Kidney (tissue), 14 donors: Measurements from ENCODE around the gene CDRT4. TPM values are rescaled to one million over a fixed set of nuclear protein-coding genes. Genes with fewer than 3 reads are reported as not detected.

Experiments
- DNase-seq, 5 donors: peaks; one replicate each; pipeline ENCODE4 v3.0.0-alpha.2; 2013 to 2020
- FAIRE-seq: peaks from 2 replicates; lab custom pipeline; 2012; peaks lifted over from hg19 to GRCh38; lab: Jason Lieb, UNC
- H3K27ac ChIP-seq, 2 donors: one replicate each; pipeline ENCODE4 v1.7.0; 2013; ENCODE audit warnings: low read depth in 2 of 2, low read length in 2 of 2, inconsistent platforms in 1 of 2
- H3K27me3 ChIP-seq: one replicate; pipeline ENCODE4 v1.7.1; 2013; ENCODE audit warnings: low read length, inconsistent platforms; ENCODE audit not compliant: control insufficient read depth, insufficient read depth
- H3K36me3 ChIP-seq, 3 donors: one replicate each; pipeline versions ENCODE4 v1.7.0 to v1.7.1; 2013; ENCODE audit warnings: low read length in 3 of 3, control low read depth in 1 of 3, inconsistent platforms in 1 of 3; ENCODE audit not compliant: insufficient read depth in 3 of 3, control insufficient read depth in 2 of 3
- H3K4me1 ChIP-seq, 3 donors: one replicate each; pipeline versions ENCODE4 v1.7.0 to v1.7.1; 2013; ENCODE audit warnings: low read length in 3 of 3, inconsistent platforms in 1 of 3, low read depth in 1 of 3; ENCODE audit not compliant: control insufficient read depth in 2 of 3, insufficient read depth in 2 of 3
- H3K4me3 ChIP-seq, 3 donors: one replicate each; pipeline versions ENCODE4 v1.7.0 to v1.8.1; 2013; ENCODE audit warnings: low read length in 3 of 3, control low read depth in 1 of 3, inconsistent platforms in 1 of 3
- H3K9ac ChIP-seq, 3 donors: one replicate each; pipeline versions ENCODE4 v1.7.0 to v1.7.1; 2013; ENCODE audit warnings: low read length in 3 of 3, control low read depth in 1 of 3, inconsistent platforms in 1 of 3
- H3K9me3 ChIP-seq, 3 donors: one replicate each; pipeline versions ENCODE4 v1.7.0 to v1.7.1; 2013; ENCODE audit warnings: low read length in 3 of 3, control low read depth in 1 of 3, inconsistent platforms in 1 of 3; ENCODE audit not compliant: control insufficient read depth in 2 of 3, insufficient read depth in 1 of 3
- CTCF ChIP-seq: IDR thresholded peaks from 3 replicates; pipeline ENCODE4 v1.5.1; 2012; ENCODE audit warnings: mild to moderate bottlenecking, moderate library complexity, borderline replicate concordance; ENCODE audit not compliant: insufficient read depth; ENCODE audit errors: extremely low read depth
- intact Hi-C: fragments of 100-400 bp; cut with DNase I; formaldehyde crosslinking; loops from one replicate; pipeline ENCODE4 v1.11.1; 2022
- polyA plus RNA-seq: library from polyadenylated mRNA; stranded (reverse); fragments of 350-450 nt; fragmentation: Illumina TruSeq; extraction: RNeasy Lipid Tissue Mini Kit (QIAGEN cat#74804); gene quantifications from one replicate; pipeline ENCODE4 v1.2.3, GENCODE V29; 2014; ENCODE audit warnings: low read depth, low replicate concordance; ENCODE audit not compliant: insufficient read depth
- total RNA-seq: library from RNA; stranded (reverse); fragmentation: NEBNext Ultra II Directional; extraction: Animal tissue kit (Norgen Biotek cat#: 25700); gene quantifications from one replicate; pipeline ENCODE4 v1.2.1, GENCODE V29; 2021
- donor health status: control.
- donor health status: control.
- donor health status: control.
- donor health status: control.
- donor health status: control.
- donor health status: DM: yes; HTN: yes; CAD: no.
- donor health status: Normal renal cell carcinoma (clear cell type).

Gene CDRT4
- total and polyA plus RNA-seq, 2 donors from 2014 or later: 4.6 to 8.0 TPM

GRCh38 chr17:15490634-15491261, 23.3 kb upstream of the CDRT4 start:
- Histone ChIP-seq H3K4me1 (no peaks in the 10 kb centered on the region), H3K27me3 (no peaks in the 10 kb centered on the region), H3K27ac (peak overlapping the region in 1 of 2 donors; percentile 29), H3K9ac (no peak overlapping the region), H3K9me3 (no peaks in the 10 kb centered on the region), H3K4me3 (no peak overlapping the region), H3K36me3 (no peaks in the 10 kb centered on the region)
- DNase-seq: peak in 4 of 5 donors; percentile 14 to 87 (median 54)
- TF ChIP-seq CTCF: no peak
- no peak for FAIRE-seq
- intact Hi-C loops: no loop called here

DNA sequence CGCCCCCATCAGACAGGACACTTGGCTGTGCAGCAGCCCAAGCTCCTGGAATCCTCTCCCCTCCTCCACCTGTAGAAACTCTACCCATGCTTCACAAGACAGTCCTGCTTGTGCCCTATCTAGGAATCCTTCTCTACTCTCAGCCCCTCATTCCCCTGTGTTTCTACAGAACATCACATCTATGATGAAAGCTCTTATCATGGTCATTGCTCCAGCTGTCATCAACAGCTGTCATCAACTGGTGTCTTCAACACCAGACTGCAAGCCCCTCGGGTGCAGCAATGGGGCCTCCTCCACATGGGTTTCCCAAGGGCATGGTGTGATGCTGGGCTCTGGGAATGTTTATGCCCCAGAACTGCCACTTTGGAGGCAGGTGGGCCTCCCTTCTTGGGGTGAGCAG, 21.1 kb upstream of the CDRT4 start:
- Histone ChIP-seq H3K4me3 (no peak overlapping the region), H3K9me3 (no peaks in the 10 kb centered on the region), H3K27ac (no peak overlapping the region), H3K9ac (no peak overlapping the region), H3K4me1 (no peaks in the 10 kb centered on the region), H3K27me3 (no peaks in the 10 kb centered on the region), H3K36me3 (no peaks in the 10 kb centered on the region)
- intact Hi-C loops: no loop called here
- FAIRE-seq (no peak), DNase-seq (no peak)
- no peak for TF ChIP-seq CTCF

GRCh38 chr17:15485045-15485444, 17.6 kb upstream of the CDRT4 start:
- no peak overlapping the region for H3K9ac ChIP-seq
- H3K4me1 ChIP-seq: no peaks in the 10 kb centered on the region
- H3K9me3 ChIP-seq: no peaks in the 10 kb centered on the region
- no peak for TF ChIP-seq CTCF
- peaks cover 0 to 5% (median 0%) of the 10 kb centered on the region in 3 donors for H3K36me3 ChIP-seq
- H3K27ac ChIP-seq: no peak overlapping the region
- DNase-seq (no peak), FAIRE-seq (no peak)
- intact Hi-C loops: no loop called here
- no peak overlapping the region for H3K4me3 ChIP-seq
- H3K27me3 ChIP-seq: no peaks in the 10 kb centered on the region

- TF ChIP-seq CTCF: no peak
- Histone ChIP-seq H3K4me3 (no peak overlapping the region), H3K36me3 (peaks cover 0 to 5% (median 0%) of the 10 kb centered on the region in 3 donors), H3K27ac (no peak overlapping the region), H3K27me3 (no peaks in the 10 kb centered on the region), H3K9ac (no peak overlapping the region), H3K9me3 (no peaks in the 10 kb centered on the region), H3K4me1 (no peaks in the 10 kb centered on the region)
- DNase-seq (no peak), FAIRE-seq (no peak)
- intact Hi-C loops: no loop called here
Observed at GRCh38 chr17:15483431-15483830, 16.0 kb upstream of the CDRT4 start.
